OCI-LY1 (cell line): ENCODE measurements around the gene GAS6.

Experiments
- H2AFZ ChIP-seq: fragments of 200-600 bp; sonication (generic), shearing (Covaris generic); 2 replicates; pipeline ENCODE4 v1.6.0; 2014; ENCODE audit warnings: antibody characterized with exemption, mild to moderate bottlenecking, low read length
- H3F3A ChIP-seq: fragments of 200-600 bp; sonication (generic), shearing (Covaris generic); 2 replicates; pipeline ENCODE4 v1.6.0; 2014; ENCODE audit warnings: mild to moderate bottlenecking, antibody characterized with exemption, low read length, moderate library complexity; ENCODE audit not compliant: insufficient read depth
- H3K27ac ChIP-seq: fragments of 200-600 bp; sonication (generic); 2 replicates; pipeline ENCODE4 v1.5.1; 2014; ENCODE audit warnings: low read length, mixed run types, mild to moderate bottlenecking, low read depth; ENCODE audit not compliant: poor library complexity, severe bottlenecking
- H3K27me3 ChIP-seq: fragments of 200-600 bp; sonication (generic); 2 replicates; pipeline ENCODE4 v1.6.0; 2014; ENCODE audit warnings: antibody characterized with exemption, mild to moderate bottlenecking, low read length, moderate library complexity; ENCODE audit not compliant: insufficient read depth
- H3K36me3 ChIP-seq: fragments of 200-600 bp; sonication (generic); 2 replicates; pipeline ENCODE4 v1.6.1; 2014; ENCODE audit warnings: mild to moderate bottlenecking, antibody characterized with exemption, low read length, moderate library complexity, mixed read lengths; ENCODE audit not compliant: insufficient read depth
- H3K4me1 ChIP-seq: fragments of 200-600 bp; sonication (generic); 2 replicates; pipeline ENCODE4 v1.5.1; 2014; ENCODE audit warnings: mild to moderate bottlenecking, low read length, moderate library complexity; ENCODE audit not compliant: insufficient read depth, severe bottlenecking
- H3K4me2 ChIP-seq: fragments of 200-600 bp; sonication (generic), shearing (Covaris generic); 2 replicates; pipeline ENCODE4 v1.6.1; 2014; ENCODE audit warnings: low read length
- H3K4me3 ChIP-seq: fragments of 200-600 bp; sonication (generic); 2 replicates; pipeline ENCODE4 v1.5.1; 2014; ENCODE audit warnings: low read length, low read depth, mild to moderate bottlenecking, mixed read lengths; ENCODE audit not compliant: poor library complexity, severe bottlenecking
- H3K79me2 ChIP-seq: fragments of 200-600 bp; shearing (Covaris generic); 2 replicates; pipeline ENCODE4 v1.6.1; 2016; ENCODE audit warnings: mixed run types, low read length, mixed read lengths; ENCODE audit not compliant: insufficient read depth
- H3K9ac ChIP-seq: fragments of 200-600 bp; sonication (generic), shearing (Covaris generic); 2 replicates; pipeline ENCODE4 v1.6.1; 2014; ENCODE audit warnings: mild to moderate bottlenecking, low read length, mixed read lengths
- H3K9me2 ChIP-seq: fragments of 200-600 bp; sonication (generic), shearing (Covaris generic); 2 replicates; pipeline ENCODE4 v1.6.1; 2014; ENCODE audit warnings: low read depth, mild to moderate bottlenecking, low read length, mixed read lengths
- H3K9me3 ChIP-seq: fragments of 200-600 bp; shearing (Covaris generic); 2 replicates; pipeline ENCODE4 v1.6.1; 2014; ENCODE audit warnings: low read length, mixed read lengths
- H4K20me1 ChIP-seq: fragments of 200-600 bp; sonication (generic), shearing (Covaris generic); 2 replicates; pipeline ENCODE4 v1.6.0; 2016; ENCODE audit warnings: mild to moderate bottlenecking, low read length; ENCODE audit not compliant: insufficient read depth
- CTCF ChIP-seq: fragments of 200-600 bp; sonication (generic), shearing (Covaris generic); IDR thresholded peaks from 2 replicates; pipeline ENCODE4 v1.5.1; 2017; ENCODE audit warnings: mild to moderate bottlenecking, antibody characterized with exemption, low read length, moderate library complexity, mixed read lengths
- EZH2 ChIP-seq: fragments of 200-600 bp; sonication (generic), shearing (Covaris generic); IDR thresholded peaks from 2 replicates; pipeline ENCODE4 v1.8.0; 2017; ENCODE audit warnings: borderline replicate concordance, mixed run types, mild to moderate bottlenecking, antibody characterized with exemption, low read length, moderate library complexity, mixed read lengths

Gene GAS6

GRCh38 chr13:113833111-113833830 lies 30.6 kb downstream of the GAS6 start:
- H3K4me2 ChIP-seq = no peak overlapping the region
- H3K9ac ChIP-seq = no peak overlapping the region
- no peak overlapping the region for H2AFZ ChIP-seq
- no peaks in the 10 kb centered on the region for H3K9me3 ChIP-seq
- no peaks in the 10 kb centered on the region for H3K9me2 ChIP-seq
- H3K36me3 ChIP-seq = peaks cover 11% of the 10 kb centered on the region; the same call in 1 of the 2 replicates
- no peaks in the 10 kb centered on the region for H3K4me1 ChIP-seq
- H4K20me1 ChIP-seq = no peaks in the 10 kb centered on the region
- H3K79me2 ChIP-seq = no peaks in the 10 kb centered on the region
- H3K27ac ChIP-seq = no peak overlapping the region
- H3K4me3 ChIP-seq = no peak overlapping the region
- H3F3A ChIP-seq = no peaks in the 10 kb centered on the region
- no peak for TF ChIP-seq EZH2
- TF ChIP-seq CTCF = no peak
- no peaks in the 10 kb centered on the region; the same call in 1 of the 2 replicates for H3K27me3 ChIP-seq

GRCh38 chr13:113832631-113833030 lies 31.2 kb downstream of the GAS6 start:
- H3K9ac ChIP-seq = no peak overlapping the region
- no peaks in the 10 kb centered on the region for H3K79me2 ChIP-seq
- TF ChIP-seq CTCF = no peak
- TF ChIP-seq EZH2 = no peak
- no peaks in the 10 kb centered on the region for H3K9me2 ChIP-seq
- no peaks in the 10 kb centered on the region for H4K20me1 ChIP-seq
- no peaks in the 10 kb centered on the region for H3K4me1 ChIP-seq
- H3K4me3 ChIP-seq = no peak overlapping the region
- no peaks in the 10 kb centered on the region; the same call in 1 of the 2 replicates for H3K27me3 ChIP-seq
- H3K9me3 ChIP-seq = no peaks in the 10 kb centered on the region
- no peak overlapping the region for H3K27ac ChIP-seq
- H3K36me3 ChIP-seq = peaks cover 17% of the 10 kb centered on the region
- no peaks in the 10 kb centered on the region for H3F3A ChIP-seq
- no peak overlapping the region for H2AFZ ChIP-seq
- no peak overlapping the region for H3K4me2 ChIP-seq

- Histone ChIP-seq H3K9me2 (no peaks in the 10 kb centered on the region), H4K20me1 (no peaks in the 10 kb centered on the region), H3K9me3 (no peaks in the 10 kb centered on the region), H2AFZ (no peak overlapping the region), H3K9ac (no peak overlapping the region), H3K4me2 (no peak overlapping the region), H3K4me1 (no peaks in the 10 kb centered on the region), H3K36me3 (peaks cover 22% of the 10 kb centered on the region), H3F3A (no peaks in the 10 kb centered on the region), H3K79me2 (no peaks in the 10 kb centered on the region), H3K4me3 (no peak overlapping the region), H3K27ac (no peak overlapping the region), H3K27me3 (no peaks in the 10 kb centered on the region; the same call in 1 of the 2 replicates)
- TF ChIP-seq EZH2 (no peak), CTCF (no peak)
Observed at GRCh38 chr13:113832205-113832604, 31.7 kb downstream of the GAS6 start.
